Posterior vena cava (tissue), 2 donors: ENCODE data around the gene NEU3. TPM values are rescaled to one million over a fixed set of nuclear protein-coding genes. Genes with fewer than 3 reads are reported as not detected.
"Not testable (repeated sequence)": the region's sequence is repeated elsewhere in the genome, so short reads cannot be mapped to it uniquely, and the experiment has no call there.

Experiments used
- DNase-seq: peaks from one replicate; pipeline ENCODE4 v3.0.0-alpha.2; 2020; ENCODE audit warnings: low spot score
- intact Hi-C, 2 donors: fragments of 100-400 bp; cut with DNase I; formaldehyde crosslinking; loops; one replicate each; pipeline versions ENCODE4 v1.14.1 to v1.14.2; 2022 to 2023
- total RNA-seq, 2 donors: library from RNA; stranded (reverse); fragmentation: NEBNext Ultra II Directional; extraction: Animal tissue kit (Norgen Biotek cat#: 25700); gene quantifications; one replicate each; pipeline ENCODE4 v1.2.1, GENCODE V29; 2021
- donor health status: DM: yes; HTN: yes; CAD: no.
- donor health status: DM: yes; HTN: yes; CAD: no.

Gene NEU3
- total RNA-seq, 2 donors from 2014 or later = 6.3 to 6.8 TPM

DNA sequence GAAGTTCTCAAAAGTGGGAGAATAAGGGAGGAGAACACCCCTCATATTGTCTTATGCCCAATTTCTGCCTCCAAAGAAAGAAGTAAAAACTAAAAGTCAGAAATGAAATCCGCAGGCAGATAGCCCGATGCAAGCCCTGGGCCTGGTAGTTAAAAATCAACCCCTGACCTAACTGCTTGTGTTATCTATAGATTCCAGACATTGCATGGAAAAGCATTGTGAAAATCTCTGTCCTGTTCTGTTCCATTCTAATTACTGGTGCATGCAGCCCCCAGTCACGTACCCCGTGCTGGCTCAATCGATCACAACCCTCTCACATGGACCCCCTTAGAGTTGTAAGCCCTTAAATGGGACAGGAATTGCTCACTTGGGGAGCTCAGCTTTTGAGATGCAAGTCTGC is 57.9 kb downstream of the NEU3 start:
- intact Hi-C loops, DNase-seq: not testable (repeated sequence)

DNA sequence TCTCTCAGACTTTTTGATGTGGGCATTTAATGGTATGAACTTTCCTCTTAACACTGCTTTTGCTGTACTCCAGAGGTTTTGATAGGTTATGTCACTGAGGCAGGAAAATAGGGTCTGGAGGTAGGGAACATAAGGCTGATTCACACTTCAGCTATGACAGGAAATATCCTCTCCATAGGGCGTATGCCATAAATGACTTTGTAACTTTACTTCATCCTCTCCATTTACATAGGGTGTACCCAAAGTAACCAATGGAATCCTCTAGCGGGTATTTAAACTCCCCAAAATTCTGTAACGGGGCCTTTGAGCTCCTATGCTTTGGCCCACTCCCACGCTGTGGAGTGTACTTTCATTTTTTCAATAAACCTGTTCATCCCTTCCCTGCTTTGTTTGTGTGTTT is 58.5 kb downstream of the NEU3 start:
- intact Hi-C loops = no loop called here
- DNase-seq = no peak

DNA sequence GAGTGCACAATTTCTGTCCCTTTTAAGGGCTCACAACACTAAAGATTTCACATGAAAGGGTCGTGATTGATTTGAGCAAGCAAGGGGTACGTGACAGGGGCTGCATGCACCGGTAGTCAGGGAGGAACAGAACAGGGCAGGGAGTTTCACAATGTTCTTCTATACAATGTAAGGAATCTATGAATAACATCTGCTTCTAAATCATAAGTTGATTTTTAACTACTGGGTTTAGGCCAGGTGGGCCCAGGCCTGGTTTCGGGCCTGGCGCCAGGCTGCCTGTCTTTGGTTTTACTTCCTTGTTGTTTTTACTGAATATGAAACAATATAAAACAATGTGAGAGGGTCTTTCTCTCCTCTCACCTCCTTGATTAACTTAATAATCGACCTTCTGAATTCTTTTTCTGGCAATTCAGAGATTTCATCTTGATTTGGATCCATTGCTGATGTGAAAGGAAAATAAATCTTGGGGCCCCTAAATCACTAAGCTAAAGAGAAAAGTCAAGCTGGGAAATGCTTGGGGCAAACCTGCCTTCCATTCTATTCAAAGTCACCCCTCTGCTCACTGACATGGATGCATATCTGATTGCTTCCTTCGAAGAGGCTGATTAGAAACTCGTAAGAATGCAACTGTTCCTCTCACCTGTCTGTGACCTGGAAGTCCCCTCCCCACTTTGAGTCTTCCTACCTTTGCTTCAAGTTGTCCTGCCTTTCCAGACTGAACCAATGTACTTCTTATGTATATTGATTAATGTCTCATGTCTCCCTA is 61.0 kb downstream of the NEU3 start:
- DNase-seq, intact Hi-C loops: not testable (repeated sequence)

DNA sequence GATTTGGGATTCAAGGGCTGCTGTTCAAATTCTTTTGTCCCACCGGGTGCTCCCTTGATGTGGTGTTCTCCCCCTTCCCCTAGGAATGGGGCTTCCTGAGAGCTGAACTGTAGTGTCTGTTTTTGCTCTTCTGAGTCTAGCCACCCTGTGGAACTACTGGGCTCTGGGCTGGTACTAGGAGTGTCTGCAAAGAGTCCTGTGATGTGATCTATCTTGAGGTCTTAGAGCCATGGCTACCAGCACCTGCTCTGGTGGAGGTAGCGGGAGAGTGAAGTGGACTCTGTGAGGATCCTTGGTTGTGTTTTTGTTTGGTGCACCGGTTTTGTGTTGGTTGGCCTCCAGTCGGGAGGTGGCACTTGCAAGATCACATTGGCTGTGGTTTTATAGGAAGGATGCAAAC is 61.8 kb downstream of the NEU3 start:
- intact Hi-C loops = no loop called here
- no peak for DNase-seq

DNA sequence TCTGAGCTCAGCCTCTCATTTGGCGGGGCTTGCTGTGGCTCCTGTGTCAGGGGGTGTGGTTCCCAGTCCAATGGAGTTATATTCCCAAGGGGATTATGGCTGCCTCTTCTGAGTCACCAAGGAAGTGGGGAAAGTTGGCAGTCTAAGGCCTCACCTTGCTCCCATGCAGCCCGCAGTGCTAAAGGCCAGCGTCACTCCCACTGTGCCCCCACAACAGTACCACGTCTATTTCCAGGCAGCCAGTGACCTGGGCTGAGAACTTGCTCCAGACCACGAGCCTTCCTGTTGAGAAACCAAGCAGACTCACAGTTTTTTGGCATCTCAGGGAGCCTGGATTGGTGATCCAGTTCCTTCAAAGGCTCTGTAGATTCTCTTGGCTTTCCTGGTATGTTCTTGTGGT is 62.3 kb downstream of the NEU3 start:
- no peak for DNase-seq
- intact Hi-C loops = no loop called here

DNA sequence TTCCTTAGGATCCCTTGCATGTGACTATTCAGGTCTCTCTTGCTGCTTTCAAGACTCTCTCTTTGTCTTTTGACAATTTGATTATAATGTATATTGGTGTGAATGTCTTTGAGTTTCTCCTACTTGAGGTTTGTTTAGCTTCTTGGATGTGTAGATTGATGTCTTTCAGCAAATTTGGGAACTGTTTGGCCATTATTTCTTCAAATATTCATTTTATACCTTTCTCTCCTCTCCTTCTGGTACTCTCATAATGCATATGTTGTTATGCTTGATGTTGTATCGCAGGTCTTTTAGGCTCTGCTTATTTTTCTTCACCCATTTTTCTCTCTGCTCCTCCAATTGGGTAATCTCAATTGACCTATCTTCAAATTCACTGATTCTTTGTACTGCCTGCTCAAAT is 63.7 kb downstream of the NEU3 start:
- DNase-seq = no peak
- intact Hi-C loops = no loop called here

DNA sequence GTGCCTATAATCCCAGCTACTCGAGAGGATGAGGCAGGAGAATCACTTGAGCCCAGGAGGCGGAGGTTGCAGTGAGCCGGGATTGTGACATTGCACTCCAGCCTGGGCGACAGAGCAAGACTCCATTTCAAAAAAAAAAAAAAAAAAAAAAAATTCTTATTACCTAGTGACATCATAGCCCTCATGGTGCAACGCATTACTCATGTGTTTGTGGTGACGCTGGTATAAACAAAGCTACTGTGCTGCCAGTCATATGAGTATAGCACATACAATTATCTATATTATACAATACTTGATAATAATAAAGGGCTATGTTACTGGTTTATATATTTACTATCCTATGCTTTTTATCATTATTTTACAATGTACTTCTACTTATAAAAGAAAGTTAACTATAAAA is 66.8 kb downstream of the NEU3 start:
- intact Hi-C loops = no loop called here
- no peak for DNase-seq

DNA sequence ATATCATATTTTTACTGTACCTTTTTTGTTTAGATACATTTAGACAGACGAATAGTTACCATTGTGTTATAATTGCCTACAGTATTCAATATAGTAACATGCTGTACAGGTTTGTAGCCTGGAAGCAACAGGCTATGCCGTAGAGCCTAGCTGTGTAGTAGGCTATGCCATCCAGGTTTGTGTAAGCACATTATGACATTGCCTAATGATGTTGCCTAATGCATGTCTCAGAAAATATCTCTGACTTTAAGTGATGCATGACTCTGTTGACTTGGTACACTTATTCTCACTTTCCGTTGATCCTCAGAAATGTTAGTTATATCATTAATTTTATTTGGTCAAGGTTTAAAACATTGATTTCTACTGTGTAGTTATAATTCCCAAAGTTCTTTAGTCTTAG is 68.1 kb downstream of the NEU3 start:
- DNase-seq = no peak
- intact Hi-C loops = no loop called here

DNA sequence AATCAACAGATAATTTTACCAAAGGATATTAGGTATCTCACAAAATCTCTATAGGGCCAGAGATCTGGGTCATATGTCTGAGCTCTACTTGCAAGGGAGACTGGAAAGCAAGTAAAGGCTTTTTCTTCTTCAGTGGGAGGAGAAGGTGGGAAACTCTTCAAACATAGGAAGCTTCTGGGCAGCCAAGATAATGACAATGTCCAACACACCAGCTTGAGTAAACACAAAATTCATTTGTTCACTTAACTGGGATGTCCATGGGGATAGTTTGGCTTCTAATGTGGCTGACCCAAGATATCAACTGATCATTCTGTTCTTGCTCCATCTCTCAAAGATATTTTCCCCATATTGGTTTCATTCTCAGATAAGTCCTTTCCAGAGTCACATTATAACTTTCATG is 70.6 kb downstream of the NEU3 start:
- intact Hi-C loops = no loop called here
- DNase-seq = no peak

DNA sequence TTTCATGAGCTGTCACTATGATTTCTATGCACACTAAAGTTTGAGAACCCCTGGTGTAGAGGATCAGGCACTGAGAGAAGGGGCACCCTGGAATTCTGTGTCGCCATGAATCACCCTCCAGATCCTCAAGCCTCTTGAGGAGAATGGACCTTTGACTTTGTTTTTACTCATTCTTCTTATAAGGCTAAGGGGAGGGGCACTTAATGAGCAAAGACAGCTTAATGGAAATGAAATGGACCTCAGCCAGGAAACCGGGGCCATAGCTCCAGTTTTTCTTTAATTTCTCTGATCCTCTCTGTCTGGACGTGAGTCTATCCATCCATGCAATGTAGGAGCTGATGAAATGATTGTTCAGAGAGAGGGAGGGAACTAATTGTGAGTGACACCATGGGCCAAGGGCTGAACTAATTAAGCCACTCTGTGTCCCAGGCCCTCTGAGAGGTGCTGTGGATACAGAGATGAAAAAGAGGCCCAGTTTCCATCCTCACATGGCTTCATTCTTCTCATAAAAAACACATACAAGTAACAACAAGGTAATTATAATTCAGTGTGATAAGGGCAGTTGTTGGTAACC is 75.1 kb downstream of the NEU3 start:
- DNase-seq = no peak
- intact Hi-C loops = no loop called here

DNA sequence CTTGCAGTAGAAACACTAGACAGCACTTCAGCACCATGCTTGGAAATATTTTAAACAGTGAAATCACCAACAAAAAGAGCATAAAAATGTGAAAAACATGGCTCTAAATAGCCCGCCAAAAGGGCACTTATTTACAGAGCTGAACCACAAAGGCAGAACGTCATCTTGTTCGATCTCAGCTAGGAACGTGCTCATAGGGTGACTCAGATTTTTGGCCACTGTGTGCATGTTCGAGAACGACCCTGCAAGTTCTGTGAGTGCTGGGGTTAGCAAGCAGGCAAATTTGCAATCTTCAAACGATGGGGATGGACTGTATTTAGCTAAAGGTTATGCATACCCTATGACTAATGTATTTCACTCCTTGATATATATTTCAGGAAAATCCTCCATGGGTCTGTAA is 77.3 kb downstream of the NEU3 start:
- intact Hi-C loops = no loop called here
- DNase-seq = no peak

Other genes with a start within 250 kb of the NEU3 start
- gene RNF169, start 240.1 kb upstream of the NEU3 start, total RNA-seq = 10 to 100 TPM; 14.7 to 19.8 TPM
- 10 to 100 TPM in 1 of 2 donors, 1 to 10 TPM in 1; 6.9 to 14.0 TPM for gene XRRA1, start 39.8 kb upstream of the NEU3 start, total RNA-seq
- 100 to 1,000 TPM; 109 to 113 TPM for gene SPCS2, start 39.7 kb upstream of the NEU3 start, total RNA-seq
- gene OR2AT4, start 107.9 kb downstream of the NEU3 start, total RNA-seq = not detected
- 100 to 1,000 TPM in 1 of 2 donors, 10 to 100 TPM in 1; 95.3 to 171 TPM for gene SLCO2B1, start 162.2 kb downstream of the NEU3 start, total RNA-seq